ENCODE results near the gene AHCTF1.

Gene AHCTF1

GRCh38 chr1:246831543-246831942 is 100.2 kb downstream of the AHCTF1 start:
- Histone ChIP-seq H3K36me3 (ENCODE audit: control insufficient read depth in 1 of 2, insufficient read depth in 2 of 2, low read depth in 1 of 2, low read length in 2 of 2) (no peaks in the 10 kb centered on the region), H2BK120ac (ENCODE audit: low read depth, low read length) (no peak overlapping the region), H2BK12ac (ENCODE audit: low read length in 2 of 2) (no peak overlapping the region), H3K27ac (ENCODE audit: low read length, poor library complexity, severe bottlenecking) (no peak overlapping the region), H3K9ac (ENCODE audit: low read length) (no peak overlapping the region), H4K91ac (ENCODE audit: low read length) (no peak overlapping the region), H3K4ac (ENCODE audit: low read depth in 1 of 2, low read length in 2 of 2) (no peak overlapping the region), H2AFZ (ENCODE audit: low read depth, low read length) (no peak overlapping the region), H3K4me1 (ENCODE audit: control insufficient read depth, insufficient read depth, low read depth, low read length) (no peaks in the 10 kb centered on the region), H3K27me3 (ENCODE audit: control insufficient read depth in 1 of 2, insufficient read depth in 1 of 2, low read length in 2 of 2) (no peaks in the 10 kb centered on the region), H3K4me3 (ENCODE audit: insufficient read depth in 1 of 2, low read depth in 1 of 2, low read length in 2 of 2) (no peak overlapping the region), H3K9me3 (ENCODE audit: control insufficient read depth, low read length) (peaks cover 32% of the 10 kb centered on the region), H3K14ac (ENCODE audit: low read length in 2 of 2) (no peak overlapping the region), H4K8ac (ENCODE audit: low read length) (no peak overlapping the region), H2AK5ac (ENCODE audit: low read length, severe bottlenecking) (no peak overlapping the region), H3K79me1 (replicated peaks; ENCODE audit: low read length, poor library complexity, severe bottlenecking) (no peaks in the 10 kb centered on the region), H2BK5ac (ENCODE audit: low read depth, low read length, poor library complexity, severe bottlenecking) (no peak overlapping the region), H3K18ac (ENCODE audit: low read depth in 1 of 2, low read length in 2 of 2) (no peak overlapping the region), H3K4me2 (ENCODE audit: low read length, poor library complexity, severe bottlenecking) (no peak overlapping the region), H2BK15ac (ENCODE audit: low read depth, poor library complexity, severe bottlenecking) (no peak overlapping the region), H3K23ac (ENCODE audit: low read length in 2 of 2) (no peak overlapping the region)
- no peak for DNase-seq
- WGBS = 85% methylated on average over 3 of the region's 4 CpGs

DNA sequence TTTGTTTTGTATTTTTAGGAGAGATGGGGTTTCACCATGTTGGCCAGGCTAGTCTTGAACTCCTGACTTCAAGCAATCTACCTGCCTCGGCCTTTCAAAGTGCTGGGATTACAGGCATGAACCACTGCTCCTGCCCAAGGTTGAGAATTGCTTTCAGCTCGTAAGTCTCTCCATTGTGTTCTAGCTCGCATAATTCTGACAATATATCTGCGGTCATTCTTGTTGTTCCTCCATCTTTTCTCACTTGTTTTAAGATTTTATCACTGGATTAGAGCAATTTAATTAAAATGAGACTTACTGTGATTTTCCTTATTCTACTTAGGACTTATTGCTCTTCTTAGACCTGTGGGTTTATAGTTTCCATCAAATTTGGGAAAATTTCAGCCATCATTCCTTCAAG is 102.9 kb downstream of the AHCTF1 start:
- no peaks in the 10 kb centered on the region for H3K27me3 ChIP-seq (ENCODE audit: control insufficient read depth in 1 of 2, insufficient read depth in 1 of 2, low read length in 2 of 2)
- H3K36me3 ChIP-seq (ENCODE audit: control insufficient read depth in 1 of 2, insufficient read depth in 2 of 2, low read depth in 1 of 2, low read length in 2 of 2) = no peaks in the 10 kb centered on the region
- peaks cover 32% of the 10 kb centered on the region for H3K9me3 ChIP-seq (ENCODE audit: control insufficient read depth, low read length)
- no peak overlapping the region for H4K91ac ChIP-seq (ENCODE audit: low read length)
- H3K23ac ChIP-seq (ENCODE audit: low read length in 2 of 2) = no peak overlapping the region
- no peak overlapping the region for H2BK5ac ChIP-seq (ENCODE audit: low read depth, low read length, poor library complexity, severe bottlenecking)
- no peak overlapping the region for H2BK12ac ChIP-seq (ENCODE audit: low read length in 2 of 2)
- 76% methylated on average over 2 of the region's 4 CpGs for WGBS
- no peak overlapping the region for H3K27ac ChIP-seq (ENCODE audit: low read length, poor library complexity, severe bottlenecking)
- H3K14ac ChIP-seq (ENCODE audit: low read length in 2 of 2) = no peak overlapping the region
- no peak overlapping the region for H2AFZ ChIP-seq (ENCODE audit: low read depth, low read length)
- H3K4me2 ChIP-seq (ENCODE audit: low read length, poor library complexity, severe bottlenecking) = no peak overlapping the region
- H2BK15ac ChIP-seq (ENCODE audit: low read depth, poor library complexity, severe bottlenecking) = no peak overlapping the region
- no peak for DNase-seq
- H3K79me1 ChIP-seq (replicated peaks; ENCODE audit: low read length, poor library complexity, severe bottlenecking) = no peaks in the 10 kb centered on the region
- no peak overlapping the region for H3K9ac ChIP-seq (ENCODE audit: low read length)
- no peak overlapping the region for H3K4ac ChIP-seq (ENCODE audit: low read depth in 1 of 2, low read length in 2 of 2)
- no peaks in the 10 kb centered on the region for H3K4me1 ChIP-seq (ENCODE audit: control insufficient read depth, insufficient read depth, low read depth, low read length)
- no peak overlapping the region for H3K18ac ChIP-seq (ENCODE audit: low read depth in 1 of 2, low read length in 2 of 2)
- H2BK120ac ChIP-seq (ENCODE audit: low read depth, low read length) = no peak overlapping the region
- H2AK5ac ChIP-seq (ENCODE audit: low read length, severe bottlenecking) = no peak overlapping the region
- H4K8ac ChIP-seq (ENCODE audit: low read length) = no peak overlapping the region
- H3K4me3 ChIP-seq (ENCODE audit: insufficient read depth in 1 of 2, low read depth in 1 of 2, low read length in 2 of 2) = no peak overlapping the region

GRCh38 chr1:246827396-246827795 is 104.4 kb downstream of the AHCTF1 start:
- no peaks in the 10 kb centered on the region for H3K79me1 ChIP-seq (replicated peaks; ENCODE audit: low read length, poor library complexity, severe bottlenecking)
- no peak overlapping the region for H4K91ac ChIP-seq (ENCODE audit: low read length)
- H3K27me3 ChIP-seq (ENCODE audit: control insufficient read depth in 1 of 2, insufficient read depth in 1 of 2, low read length in 2 of 2) = no peaks in the 10 kb centered on the region
- no peak overlapping the region for H3K23ac ChIP-seq (ENCODE audit: low read length in 2 of 2)
- H2BK5ac ChIP-seq (ENCODE audit: low read depth, low read length, poor library complexity, severe bottlenecking) = no peak overlapping the region
- no peak overlapping the region for H2AFZ ChIP-seq (ENCODE audit: low read depth, low read length)
- no peak overlapping the region for H2AK5ac ChIP-seq (ENCODE audit: low read length, severe bottlenecking)
- H4K8ac ChIP-seq (ENCODE audit: low read length) = no peak overlapping the region
- no peak overlapping the region for H3K4me2 ChIP-seq (ENCODE audit: low read length, poor library complexity, severe bottlenecking)
- no peak for DNase-seq
- H3K14ac ChIP-seq (ENCODE audit: low read length in 2 of 2) = no peak overlapping the region
- no peak overlapping the region for H3K4me3 ChIP-seq (ENCODE audit: insufficient read depth in 1 of 2, low read depth in 1 of 2, low read length in 2 of 2)
- no peak overlapping the region for H2BK120ac ChIP-seq (ENCODE audit: low read depth, low read length)
- no peak overlapping the region for H3K4ac ChIP-seq (ENCODE audit: low read depth in 1 of 2, low read length in 2 of 2)
- peaks cover 32% of the 10 kb centered on the region for H3K9me3 ChIP-seq (ENCODE audit: control insufficient read depth, low read length)
- H2BK15ac ChIP-seq (ENCODE audit: low read depth, poor library complexity, severe bottlenecking) = no peak overlapping the region
- no peaks in the 10 kb centered on the region for H3K36me3 ChIP-seq (ENCODE audit: control insufficient read depth in 1 of 2, insufficient read depth in 2 of 2, low read depth in 1 of 2, low read length in 2 of 2)
- H3K9ac ChIP-seq (ENCODE audit: low read length) = no peak overlapping the region
- no peaks in the 10 kb centered on the region for H3K4me1 ChIP-seq (ENCODE audit: control insufficient read depth, insufficient read depth, low read depth, low read length)
- H3K27ac ChIP-seq (ENCODE audit: low read length, poor library complexity, severe bottlenecking) = no peak overlapping the region
- no peak overlapping the region for H2BK12ac ChIP-seq (ENCODE audit: low read length in 2 of 2)
- WGBS = 92% methylated on average over 4 of the region's 5 CpGs
- H3K18ac ChIP-seq (ENCODE audit: low read depth in 1 of 2, low read length in 2 of 2) = no peak overlapping the region

- H3K23ac ChIP-seq (ENCODE audit: low read length in 2 of 2) = no peak overlapping the region
- H4K8ac ChIP-seq (ENCODE audit: low read length) = no peak overlapping the region
- H3K27me3 ChIP-seq (ENCODE audit: control insufficient read depth in 1 of 2, insufficient read depth in 1 of 2, low read length in 2 of 2) = peaks cover 2 to 3% of the 10 kb centered on the region in 2 experiments
- DNase-seq = no peak
- no peak overlapping the region for H2BK15ac ChIP-seq (ENCODE audit: low read depth, poor library complexity, severe bottlenecking)
- H3K4me2 ChIP-seq (ENCODE audit: low read length, poor library complexity, severe bottlenecking) = no peak overlapping the region
- no peak overlapping the region for H2AK5ac ChIP-seq (ENCODE audit: low read length, severe bottlenecking)
- H3K14ac ChIP-seq (ENCODE audit: low read length in 2 of 2) = no peak overlapping the region
- H2AFZ ChIP-seq (ENCODE audit: low read depth, low read length) = no peak overlapping the region
- 56% methylated on average over 1 of the region's 1 CpG for WGBS
- no peak overlapping the region for H2BK5ac ChIP-seq (ENCODE audit: low read depth, low read length, poor library complexity, severe bottlenecking)
- H3K36me3 ChIP-seq (ENCODE audit: control insufficient read depth in 1 of 2, insufficient read depth in 2 of 2, low read depth in 1 of 2, low read length in 2 of 2) = no peaks in the 10 kb centered on the region
- peaks cover 26% of the 10 kb centered on the region for H3K9me3 ChIP-seq (ENCODE audit: control insufficient read depth, low read length)
- no peak overlapping the region for H2BK12ac ChIP-seq (ENCODE audit: low read length in 2 of 2)
- no peak overlapping the region for H3K27ac ChIP-seq (ENCODE audit: low read length, poor library complexity, severe bottlenecking)
- H2BK120ac ChIP-seq (ENCODE audit: low read depth, low read length) = no peak overlapping the region
- no peak overlapping the region for H3K4me3 ChIP-seq (ENCODE audit: insufficient read depth in 1 of 2, low read depth in 1 of 2, low read length in 2 of 2)
- no peaks in the 10 kb centered on the region for H3K79me1 ChIP-seq (replicated peaks; ENCODE audit: low read length, poor library complexity, severe bottlenecking)
- H3K18ac ChIP-seq (ENCODE audit: low read depth in 1 of 2, low read length in 2 of 2) = no peak overlapping the region
- no peaks in the 10 kb centered on the region for H3K4me1 ChIP-seq (ENCODE audit: control insufficient read depth, insufficient read depth, low read depth, low read length)
- H3K4ac ChIP-seq (ENCODE audit: low read depth in 1 of 2, low read length in 2 of 2) = no peak overlapping the region
- no peak overlapping the region for H4K91ac ChIP-seq (ENCODE audit: low read length)
- no peak overlapping the region for H3K9ac ChIP-seq (ENCODE audit: low read length)
These were observed 106.1 kb downstream of the AHCTF1 start for GRCh38 chr1:246825557-246826175.
